H1 (cell line): ENCODE data around the gene CD28. TPM values are rescaled to one million over a fixed set of nuclear protein-coding genes. Genes with fewer than 3 reads are reported as not detected.

Source experiments
- CHD1 ChIP-seq: IDR thresholded peaks from 2 replicates; pipeline ENCODE4 v1.6.1; 2012; ENCODE audit warnings: low read depth, low read length, improper control_type of control experiment
- CHD7 ChIP-seq: fragments of 300-600 bp; sonication (generic); IDR thresholded peaks from 2 replicates; pipeline ENCODE4 v1.7.1; 2012; ENCODE audit warnings: low read length, moderate library complexity, mild to moderate bottlenecking, inconsistent platforms; ENCODE audit not compliant: insufficient replicate concordance
- KDM1A ChIP-seq: fragments of 200-600, 300-600 bp; sonication (generic); IDR thresholded peaks from 2 replicates; pipeline ENCODE4 v1.7.1; 2016; ENCODE audit warnings: mild to moderate bottlenecking, low read length, borderline replicate concordance
- RAD21 ChIP-seq, 2 experiments: IDR thresholded peaks in 1 of 2; conservative IDR thresholded peaks in 1 of 2; 2 replicates each; pipeline ENCODE4 v1.6.1; 2011; ENCODE audit warnings: low read depth in 2 of 2, low read length in 2 of 2, improper control_type of control experiment in 1 of 2, inconsistent platforms in 1 of 2, mild to moderate bottlenecking in 1 of 2, moderate library complexity in 1 of 2
- SAP30 ChIP-seq: fragments of 300-600 bp; sonication (generic); IDR thresholded peaks from 2 replicates; pipeline ENCODE4 v1.7.1; 2012; ENCODE audit warnings: low read length, moderate library complexity, mild to moderate bottlenecking, inconsistent platforms; ENCODE audit not compliant: insufficient read depth, insufficient replicate concordance
- polyA plus RNA-seq, 7 experiments: library from polyadenylated mRNA; depleted of rRNA in 3 of 7; stranded (reverse) in 5 of 7; unstranded in 2 of 7; fragments of >200 nt in 5 of 7; fragments of 200-250 nt in 2 of 7; gene quantifications; 1 replicate in 5 of 7; 2 replicates in 1 of 7; 4 replicates in 1 of 7; pipeline versions ENCODE4 v1.2.1 to v1.2.3, GENCODE V29; 2011 to 2013; ENCODE audit warnings: missing spikeins in 2 of 7, mixed read lengths in 2 of 7
- total RNA-seq: library from RNA; stranded (reverse); fragmentation: NEBNext Ultra II Directional; extraction: Animal tissue kit (Norgen Biotek cat#: 25700); gene quantifications from 2 replicates; pipeline ENCODE4 v1.2.1, GENCODE V29; 2021

CD28 gene
- total and polyA plus RNA-seq, 2 of the 8 experiments (the other 6 are each of a cell fraction or from before 2014, with no cell fraction given): not detected

- no peak for TF ChIP-seq KDM1A
- no peak for TF ChIP-seq CHD1
- TF ChIP-seq RAD21 (IDR thresholded peaks at IDR 0.05 in 1 of 2, conservative IDR thresholded peaks at IDR 0.05 in 1 of 2; ENCODE audit: low read depth in 2 of 2, low read length in 2 of 2): no peak
- TF ChIP-seq SAP30: no peak
- no peak for TF ChIP-seq CHD7
Observed at GRCh38 chr2:203710952-203711351, 4.5 kb downstream of the CD28 start (continued).
